ENCODE results near the gene MIER2.
"Not testable (repeated sequence)": the region's sequence is repeated elsewhere in the genome, so short reads cannot be mapped to it uniquely, and the experiment has no call there.

MIER2 gene, protein sequence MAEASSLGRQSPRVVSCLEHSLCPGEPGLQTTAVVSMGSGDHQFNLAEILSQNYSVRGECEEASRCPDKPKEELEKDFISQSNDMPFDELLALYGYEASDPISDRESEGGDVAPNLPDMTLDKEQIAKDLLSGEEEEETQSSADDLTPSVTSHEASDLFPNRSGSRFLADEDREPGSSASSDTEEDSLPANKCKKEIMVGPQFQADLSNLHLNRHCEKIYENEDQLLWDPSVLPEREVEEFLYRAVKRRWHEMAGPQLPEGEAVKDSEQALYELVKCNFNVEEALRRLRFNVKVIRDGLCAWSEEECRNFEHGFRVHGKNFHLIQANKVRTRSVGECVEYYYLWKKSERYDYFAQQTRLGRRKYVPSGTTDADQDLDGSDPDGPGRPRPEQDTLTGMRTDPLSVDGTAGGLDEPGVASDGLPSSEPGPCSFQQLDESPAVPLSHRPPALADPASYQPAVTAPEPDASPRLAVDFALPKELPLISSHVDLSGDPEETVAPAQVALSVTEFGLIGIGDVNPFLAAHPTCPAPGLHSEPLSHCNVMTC

DNA sequence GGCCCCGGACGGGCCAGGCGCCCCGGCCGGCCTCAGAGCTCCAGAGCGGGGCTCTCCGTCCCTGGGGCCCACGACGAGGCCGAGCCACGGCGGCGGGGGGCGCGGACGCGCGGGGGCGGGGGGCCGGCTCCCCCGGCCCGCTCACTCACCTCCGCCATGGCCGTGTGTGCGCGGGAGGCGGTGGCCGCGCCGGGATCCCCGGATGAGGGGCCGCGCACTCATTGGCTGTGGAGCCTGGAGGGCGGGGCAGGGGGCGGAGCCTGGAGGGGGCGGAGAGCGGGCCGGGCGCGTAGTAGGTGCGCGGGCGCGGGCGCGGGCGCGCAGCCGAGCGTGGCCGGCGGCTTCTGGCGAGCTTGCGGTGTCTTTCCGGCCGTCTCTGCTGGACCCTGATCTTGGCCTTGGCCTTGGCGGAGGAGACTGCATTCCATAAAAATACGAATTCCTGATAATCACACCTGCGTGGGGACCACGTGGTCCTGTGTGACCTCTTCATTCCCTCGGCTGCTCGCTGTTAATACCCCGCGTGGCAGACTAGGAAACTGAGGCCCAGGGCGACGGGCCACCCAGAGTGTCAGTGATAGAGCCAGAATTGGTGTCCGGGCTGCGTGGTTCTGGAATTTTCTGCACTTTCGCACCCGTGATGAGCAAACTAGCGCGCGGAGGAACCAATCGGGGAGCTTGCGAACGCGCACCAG, at the start of gene MIER2:
Gene MIER2, minus strand, starts transcription at position 172 of the 695 bp plus-strand sequence. Its CDS starts 14 bp downstream, at position 158.
- H3K9ac ChIP-seq = peak within 1 kb of the TSS; percentile 76 to 85 (median 81)
- peaks cover 0 to 32% (median 9%) of the 10 kb centered on the region in 11 experiments; a peak in 13 of 22 replicates for H3K9me3 ChIP-seq (replicated peaks in 1 of 11)
- H3K4me2 ChIP-seq = peak within 1 kb of the TSS; percentile 75 to 95 (median 84)
- no peak for TF ChIP-seq Cebpa-rat (IDR thresholded peaks at IDR 0.05)
- peaks cover 0 to 38% (median 25%) of the 10 kb centered on the region in 11 experiments; a peak in 15 of 22 replicates for H4K20me1 ChIP-seq
- no peaks in the 10 kb centered on the region for H3K27me3 ChIP-seq
- peak within 1 kb of the TSS; percentile 54 to 77 (median 67) for H3K4me3 ChIP-seq
- peak within 1 kb of the TSS; percentile 53 to 83 (median 71); a peak in 20 of 22 replicates for H3K27ac ChIP-seq
- peaks cover 31 to 38% (median 35%) of the 10 kb centered on the region in 10 experiments for H3K4me1 ChIP-seq
- H3K36me3 ChIP-seq = peaks cover 0 to 17% (median 8%) of the 10 kb centered on the region in 11 experiments; a peak in 15 of 22 replicates

- peaks cover 74 to 96% (median 91%) of the 10 kb centered on the region in 11 experiments for H3K9me3 ChIP-seq (replicated peaks in 1 of 11)
- not testable (repeated sequence) for H3K27me3 ChIP-seq, H3K9ac ChIP-seq, H3K27ac ChIP-seq, H3K36me3 ChIP-seq, H4K20me1 ChIP-seq, H3K4me2 ChIP-seq, H3K4me3 ChIP-seq
- H3K4me1 ChIP-seq = peaks cover 0 to 15% (median 0%) of the 10 kb centered on the region in 10 experiments; a peak in 7 of 20 replicates
These were observed 49.0 kb upstream of the MIER2 start for GRCh38 chr19:393560-393959.

GRCh38 chr19:392375-392970, 47.9 kb upstream of the MIER2 start:
- no peak overlapping the region; a peak in 4 of 22 replicates for H3K27ac ChIP-seq
- H3K9ac ChIP-seq = no peak overlapping the region
- no peaks in the 10 kb centered on the region for H3K27me3 ChIP-seq
- peak in 4 of 11 experiments; percentile 10 to 45 (median 38); a peak in 2 of 22 replicates for TF ChIP-seq Cebpa-rat (IDR thresholded peaks at IDR 0.05)
- no peak overlapping the region for H3K4me3 ChIP-seq
- H3K9me3 ChIP-seq (replicated peaks in 1 of 11) = peaks cover 74 to 96% (median 92%) of the 10 kb centered on the region in 11 experiments
- no peaks in the 10 kb centered on the region for H4K20me1 ChIP-seq
- H3K4me2 ChIP-seq = peak overlapping the region in 6 of 11 experiments; percentile 17 to 37 (median 30); a peak in 7 of 22 replicates
- no peaks in the 10 kb centered on the region for H3K36me3 ChIP-seq
- peaks cover 0 to 15% (median 0%) of the 10 kb centered on the region in 10 experiments; a peak in 7 of 20 replicates for H3K4me1 ChIP-seq

DNA sequence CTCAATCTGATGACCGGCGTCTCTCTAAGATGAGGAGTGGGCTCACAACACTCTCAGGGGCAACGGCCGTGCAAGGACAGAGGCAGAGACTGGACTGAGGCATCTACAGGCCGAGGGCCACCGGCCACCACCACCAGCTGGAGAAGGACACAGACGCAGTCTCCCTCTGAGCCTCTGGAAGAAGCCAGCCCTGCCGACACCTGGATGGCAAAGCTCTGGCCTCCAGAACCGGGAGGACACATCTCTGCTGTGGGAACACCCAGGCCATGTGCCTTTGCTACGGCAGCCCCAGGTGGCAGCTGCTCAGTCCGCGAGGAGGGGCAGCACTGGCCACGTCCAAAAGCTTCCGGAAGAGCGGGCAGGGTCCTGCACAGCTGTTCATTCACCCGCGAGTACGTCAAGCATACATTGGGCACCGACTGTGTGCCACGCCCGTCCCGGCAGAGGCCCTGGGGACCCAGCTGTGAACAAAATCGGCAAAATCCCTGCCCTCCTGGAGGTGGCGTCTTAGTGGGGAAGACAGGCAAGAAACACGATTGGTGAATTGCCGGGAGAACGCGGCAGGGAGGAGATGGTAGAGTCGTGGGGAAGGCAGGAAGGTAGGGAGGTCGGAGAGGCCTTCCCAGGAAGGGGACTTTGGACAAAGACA, 47.3 kb upstream of the MIER2 start:
- H3K4me3 ChIP-seq = no peak overlapping the region
- H3K27ac ChIP-seq = no peak overlapping the region; a peak in 3 of 22 replicates
- H3K36me3 ChIP-seq = no peaks in the 10 kb centered on the region
- peaks cover 71 to 94% (median 88%) of the 10 kb centered on the region in 11 experiments for H3K9me3 ChIP-seq (replicated peaks in 1 of 11)
- H4K20me1 ChIP-seq = no peaks in the 10 kb centered on the region
- peaks cover 0 to 15% (median 0%) of the 10 kb centered on the region in 10 experiments; a peak in 7 of 20 replicates for H3K4me1 ChIP-seq
- H3K9ac ChIP-seq = no peak overlapping the region
- H3K4me2 ChIP-seq = peak overlapping the region in 3 of 11 experiments; percentile 30 to 37 (median 33); a peak in 4 of 22 replicates
- no peak for TF ChIP-seq Cebpa-rat (IDR thresholded peaks at IDR 0.05)
- H3K27me3 ChIP-seq = no peaks in the 10 kb centered on the region

- H3K9ac ChIP-seq = no peak overlapping the region
- no peak overlapping the region; a peak in 1 of 22 replicates for H3K27ac ChIP-seq
- H4K20me1 ChIP-seq = no peaks in the 10 kb centered on the region
- H3K9me3 ChIP-seq (replicated peaks in 1 of 11) = peaks cover 65 to 94% (median 83%) of the 10 kb centered on the region in 11 experiments
- no peak overlapping the region for H3K4me3 ChIP-seq
- no peaks in the 10 kb centered on the region for H3K27me3 ChIP-seq
- H3K4me1 ChIP-seq = peaks cover 0 to 15% (median 0%) of the 10 kb centered on the region in 10 experiments; a peak in 7 of 20 replicates
- no peak overlapping the region for H3K4me2 ChIP-seq
- TF ChIP-seq Cebpa-rat (IDR thresholded peaks at IDR 0.05) = no peak
- H3K36me3 ChIP-seq = no peaks in the 10 kb centered on the region
These were observed 46.6 kb upstream of the MIER2 start for GRCh38 chr19:391207-391557.

- Histone ChIP-seq H3K27me3 (no peaks in the 10 kb centered on the region), H3K36me3 (no peaks in the 10 kb centered on the region), H3K4me3 (no peak overlapping the region), H3K27ac (no peak overlapping the region), H3K9me3 (replicated peaks in 1 of 11) (peaks cover 59 to 94% (median 82%) of the 10 kb centered on the region in 11 experiments), H3K4me2 (no peak overlapping the region), H3K4me1 (peaks cover 0 to 15% (median 0%) of the 10 kb centered on the region in 10 experiments; a peak in 7 of 20 replicates), H3K9ac (no peak overlapping the region), H4K20me1 (no peaks in the 10 kb centered on the region)
- no peak for TF ChIP-seq Cebpa-rat (IDR thresholded peaks at IDR 0.05)
These were observed 46.0 kb upstream of the MIER2 start for GRCh38 chr19:390386-391206.

DNA sequence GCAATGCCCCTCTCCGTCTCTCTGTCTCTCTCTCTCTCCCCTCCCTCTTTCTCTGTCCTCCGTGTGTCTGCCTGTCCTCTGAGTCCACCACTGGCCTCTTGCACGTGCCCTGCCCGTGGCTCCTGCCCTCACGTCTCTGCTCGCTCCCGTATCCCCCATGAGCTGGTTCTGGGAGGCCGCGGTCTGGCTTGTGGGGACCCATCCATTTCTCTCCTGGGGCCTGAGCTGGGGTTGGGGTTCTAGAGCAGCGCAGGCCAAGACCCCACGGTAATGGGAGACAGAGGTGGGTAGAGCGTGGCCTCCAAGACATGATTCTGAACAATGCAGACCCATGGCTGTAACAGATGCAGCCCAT, 45.3 kb upstream of the MIER2 start:
- H3K9me3 ChIP-seq (replicated peaks in 1 of 11) = peaks cover 54 to 94% (median 78%) of the 10 kb centered on the region in 11 experiments
- no peak for TF ChIP-seq Cebpa-rat (IDR thresholded peaks at IDR 0.05)
- no peaks in the 10 kb centered on the region for H4K20me1 ChIP-seq
- no peak overlapping the region for H3K27ac ChIP-seq
- H3K4me1 ChIP-seq = peaks cover 0 to 15% (median 0%) of the 10 kb centered on the region in 10 experiments; a peak in 7 of 20 replicates
- no peaks in the 10 kb centered on the region for H3K27me3 ChIP-seq
- H3K4me2 ChIP-seq = no peak overlapping the region
- H3K4me3 ChIP-seq = no peak overlapping the region
- H3K36me3 ChIP-seq = no peaks in the 10 kb centered on the region
- no peak overlapping the region for H3K9ac ChIP-seq

All from BLaER1 treated with 17β-estradiol and CSF1 and Interleukin-3, amounts not matched to agents 10 nM and 100 nM (cell line).